H9 (cell line): ENCODE results near the gene PXDC1. TPM values are rescaled to one million over a fixed set of nuclear protein-coding genes. Genes with fewer than 3 reads are reported as not detected.

Experiments
- DNase-seq: peaks from one replicate; pipeline ENCODE4 v3.0.0-alpha.2; 2017
- H2AFZ ChIP-seq: one replicate; pipeline ENCODE4 v1.6.1; 2013; ENCODE audit warnings: mild to moderate bottlenecking, low read length, control low read depth, moderate library complexity
- H2AK5ac ChIP-seq: 2 replicates; pipeline ENCODE4 v1.6.1; 2013; ENCODE audit warnings: low read length, control low read depth, mixed read lengths; ENCODE audit not compliant: insufficient read length
- H2BK120ac ChIP-seq: one replicate; pipeline ENCODE4 v1.6.1; 2013; ENCODE audit warnings: low read depth, mild to moderate bottlenecking, low read length, control low read depth, inconsistent platforms; ENCODE audit not compliant: poor library complexity, severe bottlenecking
- H2BK12ac ChIP-seq: 2 replicates; pipeline ENCODE4 v1.6.1; 2013; ENCODE audit warnings: low read length, control low read depth, mixed read lengths, low read depth; ENCODE audit not compliant: insufficient read length
- H2BK15ac ChIP-seq: 2 replicates; pipeline ENCODE4 v1.6.1; 2013; ENCODE audit warnings: low read depth, low read length, control low read depth
- H2BK20ac ChIP-seq: one replicate; pipeline ENCODE4 v1.6.1; 2013; ENCODE audit warnings: low read depth, mild to moderate bottlenecking, low read length, control low read depth, inconsistent platforms; ENCODE audit not compliant: poor library complexity, severe bottlenecking
- H2BK5ac ChIP-seq: 2 replicates; pipeline ENCODE4 v1.6.1; 2013; ENCODE audit warnings: low read length, control low read depth, mixed read lengths; ENCODE audit not compliant: insufficient read length
- H3K14ac ChIP-seq: 2 replicates; pipeline ENCODE4 v1.6.1; 2013; ENCODE audit warnings: low read length, control low read depth; ENCODE audit not compliant: insufficient read depth
- H3K18ac ChIP-seq: 2 replicates; pipeline ENCODE4 v1.6.1; 2013; ENCODE audit warnings: low read depth, mild to moderate bottlenecking, mixed read lengths, low read length, control low read depth; ENCODE audit not compliant: insufficient read length
- H3K23ac ChIP-seq: 2 replicates; pipeline ENCODE4 v1.6.1; 2013; ENCODE audit warnings: low read length, control low read depth, mixed read lengths, low read depth; ENCODE audit not compliant: insufficient read length
- H3K23me2 ChIP-seq: 2 replicates; pipeline ENCODE4 v1.6.1; 2013; ENCODE audit warnings: low read depth, mild to moderate bottlenecking, mixed read lengths, low read length, control low read depth; ENCODE audit not compliant: insufficient read length, poor library complexity, severe bottlenecking
- H3K27ac ChIP-seq: 2 replicates; pipeline ENCODE4 v1.5.1; 2013; ENCODE audit warnings: low read length, control low read depth, mixed read lengths, low read depth; ENCODE audit not compliant: insufficient read length
- H3K27me3 ChIP-seq: 2 replicates; pipeline ENCODE4 v1.6.1; 2013; ENCODE audit warnings: low read length, control low read depth, inconsistent platforms; ENCODE audit not compliant: insufficient read depth
- H3K4ac ChIP-seq: 2 replicates; pipeline ENCODE4 v1.6.1; 2013; ENCODE audit warnings: low read depth, mild to moderate bottlenecking, control low read depth, inconsistent platforms, low read length, moderate library complexity
- H3K4me1 ChIP-seq: 2 replicates; pipeline ENCODE4 v1.6.1; 2013; ENCODE audit warnings: low read length, control low read depth, inconsistent platforms; ENCODE audit not compliant: insufficient read depth
- H3K4me2 ChIP-seq: 2 replicates; pipeline ENCODE4 v1.6.1; 2013; ENCODE audit warnings: low read length, control low read depth, mixed read lengths; ENCODE audit not compliant: insufficient read length, insufficient read depth
- H3K56ac ChIP-seq: 2 replicates; pipeline ENCODE4 v1.6.1; 2013; ENCODE audit warnings: low read depth, mild to moderate bottlenecking, mixed read lengths, low read length, control low read depth; ENCODE audit not compliant: insufficient read length
- H3K79me1 ChIP-seq: 2 replicates; pipeline ENCODE4 v1.6.1; 2013; ENCODE audit warnings: low read depth, mild to moderate bottlenecking, moderate library complexity, low read length, control low read depth, inconsistent platforms; ENCODE audit not compliant: insufficient read depth, poor library complexity, severe bottlenecking
- H3K79me2 ChIP-seq: 2 replicates; pipeline ENCODE4 v1.6.1; 2013; ENCODE audit warnings: low read length, control low read depth, inconsistent platforms; ENCODE audit not compliant: insufficient read depth
- H3K9ac ChIP-seq: 2 replicates; pipeline ENCODE4 v1.6.1; 2013; ENCODE audit warnings: low read length, control low read depth, mixed read lengths; ENCODE audit not compliant: insufficient read length; ENCODE audit errors: extremely low read depth
- H3K9me3 ChIP-seq: one replicate; pipeline ENCODE4 v1.6.1; 2013; ENCODE audit warnings: low read depth, low read length, inconsistent platforms; ENCODE audit not compliant: control insufficient read depth
- H3T11ph ChIP-seq: one replicate; pipeline ENCODE4 v1.6.1; 2013; ENCODE audit warnings: mild to moderate bottlenecking, low read length, control low read depth, inconsistent platforms
- H4K20me1 ChIP-seq: one replicate; pipeline ENCODE4 v1.6.1; 2013; ENCODE audit not compliant: control insufficient read depth, insufficient read length, insufficient read depth
- H4K5ac ChIP-seq: 2 replicates; pipeline ENCODE4 v1.6.1; 2013; ENCODE audit warnings: low read depth, mild to moderate bottlenecking, mixed read lengths, low read length, control low read depth; ENCODE audit not compliant: insufficient read length
- H4K8ac ChIP-seq: replicated peaks from 2 replicates; pipeline ENCODE4 v1.6.1; 2013; ENCODE audit warnings: low read length, control low read depth, mixed read lengths, low read depth; ENCODE audit not compliant: insufficient read length
- H4K91ac ChIP-seq: 2 replicates; pipeline ENCODE4 v1.6.1; 2013; ENCODE audit warnings: low read depth, mild to moderate bottlenecking, moderate library complexity, mixed read lengths, low read length, control low read depth; ENCODE audit not compliant: insufficient read length
- H3K27ac Mint-ChIP-seq, 3 experiments: 2 replicates in 2 of 3; 3 replicates in 1 of 3; pipeline ENCODE4 v1.8.0; 2020 to 2021; ENCODE audit warnings: mixed read lengths in 3 of 3, mild to moderate bottlenecking in 1 of 3, moderate library complexity in 1 of 3
- H3K27me3 Mint-ChIP-seq: 2 replicates; pipeline ENCODE4 v1.8.0; 2021; ENCODE audit warnings: low read depth, mild to moderate bottlenecking, moderate library complexity, mixed read lengths
- H3K36me3 Mint-ChIP-seq, 3 experiments: 2 replicates in 2 of 3; 3 replicates in 1 of 3; pipeline ENCODE4 v1.8.0; 2020 to 2021; ENCODE audit warnings: low read depth in 3 of 3, mixed read lengths in 3 of 3; ENCODE audit not compliant: insufficient read depth in 1 of 3
- H3K4me1 Mint-ChIP-seq, 2 experiments: 2 replicates each; pipeline ENCODE4 v1.8.0; 2020; ENCODE audit warnings: mixed read lengths in 2 of 2
- H3K4me3 Mint-ChIP-seq, 2 experiments: 2 replicates in 1 of 2; 3 replicates in 1 of 2; pipeline ENCODE4 v1.8.0; 2020 to 2021; ENCODE audit warnings: mild to moderate bottlenecking in 2 of 2, mixed read lengths in 2 of 2, moderate library complexity in 1 of 2
- H3K9me3 Mint-ChIP-seq, 2 experiments: 2 replicates in 1 of 2; 3 replicates in 1 of 2; pipeline ENCODE4 v1.8.0; 2020; ENCODE audit warnings: mild to moderate bottlenecking in 2 of 2, mixed read lengths in 2 of 2, moderate library complexity in 1 of 2
- WGBS: extraction: QIAGEN DNeasy Blood & Tissue Kit; methylation state at CpG from one replicate; pipeline ENCODE4 v1.1.7; 2013; ENCODE audit warnings: missing lambda C conversion rate, low lambda C conversion rate, mixed read lengths; ENCODE audit not compliant: insufficient read length; ENCODE audit errors: extremely low coverage; 5-methylcytosine and 5-hydroxymethylcytosine counted together
- total RNA-seq: library from RNA; stranded (reverse); gene quantifications from 2 replicates; pipeline ENCODE4 v1.2.1, GENCODE V29; 2021
- TF ChIP-seq, protein P1 (sequence below): fragments of 200-600 bp; sonication (generic); conservative IDR thresholded peaks from 3 replicates; pipeline ENCODE4 v1.8.0; 2021; ENCODE audit warnings: antibody characterized with exemption, mild to moderate bottlenecking

The PXDC1 gene
- total RNA-seq, 1 experiment from 2014 or later, result 3.1 TPM

- Histone ChIP-seq H3K56ac (no peak overlapping the region), H4K20me1 (no peaks in the 10 kb centered on the region), H3K79me1 (no peaks in the 10 kb centered on the region), H3K27ac (no peak overlapping the region), H3K4me1 (peaks cover 3% of the 10 kb centered on the region; the same call in 1 of the 2 replicates), H2BK20ac (no peak overlapping the region), H3K14ac (no peak overlapping the region), H3T11ph (no peak overlapping the region), H3K18ac (no peak overlapping the region), H3K4me2 (no peak overlapping the region), H4K91ac (no peak overlapping the region), H4K5ac (no peak overlapping the region), H2BK15ac (no peak overlapping the region), H2AFZ (no peak overlapping the region), H2BK5ac (no peak overlapping the region), H4K8ac (no peak overlapping the region), H3K79me2 (no peaks in the 10 kb centered on the region), H2BK120ac (no peak overlapping the region), H3K23me2 (no peaks in the 10 kb centered on the region), H3K9me3 (no peaks in the 10 kb centered on the region), H3K23ac (no peak overlapping the region), H3K4ac (no peak overlapping the region), H2BK12ac (no peak overlapping the region), H3K27me3 (no peaks in the 10 kb centered on the region), H3K9ac (no peak overlapping the region), H2AK5ac (no peak overlapping the region)
- Mint-ChIP-seq H3K9me3 (no peaks in the 10 kb centered on the region), H3K27me3 (no peaks in the 10 kb centered on the region; the same call in 1 of the 2 replicates), H3K4me3 (no peak overlapping the region), H3K27ac (no peak overlapping the region), H3K36me3 (no peaks in the 10 kb centered on the region), H3K4me1 (peaks cover 9 to 13% of the 10 kb centered on the region in 2 experiments)
- DNase-seq, result no peak
- TF ChIP-seq, protein P1, sequence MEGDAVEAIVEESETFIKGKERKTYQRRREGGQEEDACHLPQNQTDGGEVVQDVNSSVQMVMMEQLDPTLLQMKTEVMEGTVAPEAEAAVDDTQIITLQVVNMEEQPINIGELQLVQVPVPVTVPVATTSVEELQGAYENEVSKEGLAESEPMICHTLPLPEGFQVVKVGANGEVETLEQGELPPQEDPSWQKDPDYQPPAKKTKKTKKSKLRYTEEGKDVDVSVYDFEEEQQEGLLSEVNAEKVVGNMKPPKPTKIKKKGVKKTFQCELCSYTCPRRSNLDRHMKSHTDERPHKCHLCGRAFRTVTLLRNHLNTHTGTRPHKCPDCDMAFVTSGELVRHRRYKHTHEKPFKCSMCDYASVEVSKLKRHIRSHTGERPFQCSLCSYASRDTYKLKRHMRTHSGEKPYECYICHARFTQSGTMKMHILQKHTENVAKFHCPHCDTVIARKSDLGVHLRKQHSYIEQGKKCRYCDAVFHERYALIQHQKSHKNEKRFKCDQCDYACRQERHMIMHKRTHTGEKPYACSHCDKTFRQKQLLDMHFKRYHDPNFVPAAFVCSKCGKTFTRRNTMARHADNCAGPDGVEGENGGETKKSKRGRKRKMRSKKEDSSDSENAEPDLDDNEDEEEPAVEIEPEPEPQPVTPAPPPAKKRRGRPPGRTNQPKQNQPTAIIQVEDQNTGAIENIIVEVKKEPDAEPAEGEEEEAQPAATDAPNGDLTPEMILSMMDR, result no peak
- WGBS, result no CpG with 5 or more reads among the region's 6 CpGs
These were observed 11.3 kb upstream of the PXDC1 start for GRCh38 chr6:3762852-3763251.
